A673 (cell line): ENCODE data around the gene WDFY3. TPM values are rescaled to one million over a fixed set of nuclear protein-coding genes. Genes with fewer than 3 reads are reported as not detected.

ENCODE experiments used
- BruUV-seq: library from RNA; stranded (reverse); fragments of 400-500 nt; replicated peaks from 2 replicates; lab custom pipeline; 2021; lab: Mats Ljungman, UMichigan
- CTCF ChIA-PET: fragments of 300-600 bp; sonication (Branson Sonifier 250); formaldehyde crosslinking; loops from one replicate; lab custom pipeline; 2022; ENCODE audit warnings: antibody characterized with exemption; lab: Charles Lee
- POLR2A ChIA-PET: fragments of 300-600 bp; sonication (Branson Sonifier 250); formaldehyde crosslinking; loops from one replicate; lab custom pipeline; 2022; ENCODE audit warnings: antibody characterized with exemption; ENCODE audit not compliant: low non-redundant PET; lab: Charles Lee
- DNase-seq: peaks from one replicate; pipeline ENCODE4 v3.0.0-alpha.2; 2015; ENCODE audit warnings: low spot score
- H3K27ac ChIP-seq: fragments of 200-600 bp; sonication (generic); 2 replicates; pipeline ENCODE4 v1.5.1; 2016; ENCODE audit warnings: mixed run types, low read depth, mild to moderate bottlenecking, mixed read lengths, antibody characterized with exemption, low read length; ENCODE audit not compliant: poor library complexity, severe bottlenecking
- H3K27me3 ChIP-seq: fragments of 200-600 bp; sonication (generic); replicated peaks from 2 replicates; pipeline ENCODE4 v1.6.1; 2017; ENCODE audit warnings: mixed run types, low read depth, mild to moderate bottlenecking, mixed read lengths, antibody characterized with exemption, low read length; ENCODE audit not compliant: insufficient read depth, poor library complexity
- H3K36me3 ChIP-seq: fragments of 200-600 bp; sonication (generic); 2 replicates; pipeline ENCODE4 v1.6.1; 2016; ENCODE audit warnings: mixed run types, mild to moderate bottlenecking, mixed read lengths, antibody characterized with exemption, low read length; ENCODE audit not compliant: insufficient read depth, poor library complexity, severe bottlenecking
- H3K4me1 ChIP-seq: fragments of 200-600 bp; sonication (generic); 2 replicates; pipeline ENCODE4 v1.6.1; 2017; ENCODE audit warnings: mixed run types, mild to moderate bottlenecking, mixed read lengths, antibody characterized with exemption, low read length; ENCODE audit not compliant: insufficient read depth, poor library complexity, severe bottlenecking
- H3K4me3 ChIP-seq: fragments of 200-600 bp; sonication (generic); 2 replicates; pipeline ENCODE4 v1.5.1; 2016; ENCODE audit warnings: low read depth, mixed run types, mild to moderate bottlenecking, mixed read lengths, low read length; ENCODE audit not compliant: poor library complexity, severe bottlenecking
- H3K9me3 ChIP-seq: fragments of 200-600 bp; sonication (generic); 2 replicates; pipeline ENCODE4 v1.6.1; 2016; ENCODE audit warnings: mixed run types, low read depth, mild to moderate bottlenecking, mixed read lengths, antibody characterized with exemption, low read length; ENCODE audit not compliant: poor library complexity, severe bottlenecking
- CTCF ChIP-seq: fragments of 300-800, 200-600 bp; sonication (generic); conservative IDR thresholded peaks from 2 replicates; pipeline ENCODE4 v1.5.1; 2017; ENCODE audit warnings: low read depth, mild to moderate bottlenecking, antibody characterized with exemption, low read length, moderate library complexity, mixed read lengths
- EZH2 ChIP-seq: fragments of 200-600 bp; sonication (generic); IDR thresholded peaks from 2 replicates; pipeline ENCODE4 v1.6.1; 2017; ENCODE audit warnings: borderline replicate concordance, low read depth, mild to moderate bottlenecking, mixed read lengths, antibody characterized with exemption, low read length; ENCODE audit not compliant: poor library complexity, severe bottlenecking
- intact Hi-C: fragments of 100-400 bp; cut with micrococcal nuclease; formaldehyde crosslinking; loops from one replicate; pipeline ENCODE4 v1.10.0; 2022; ENCODE audit not compliant: unreplicated experiment
- total RNA-seq: library from RNA; stranded (reverse); gene quantifications from 2 replicates; pipeline ENCODE4 v1.2.3, GENCODE V29; 2021

Gene WDFY3
- total RNA-seq, 1 experiment from 2014 or later: 43.4 TPM

DNA sequence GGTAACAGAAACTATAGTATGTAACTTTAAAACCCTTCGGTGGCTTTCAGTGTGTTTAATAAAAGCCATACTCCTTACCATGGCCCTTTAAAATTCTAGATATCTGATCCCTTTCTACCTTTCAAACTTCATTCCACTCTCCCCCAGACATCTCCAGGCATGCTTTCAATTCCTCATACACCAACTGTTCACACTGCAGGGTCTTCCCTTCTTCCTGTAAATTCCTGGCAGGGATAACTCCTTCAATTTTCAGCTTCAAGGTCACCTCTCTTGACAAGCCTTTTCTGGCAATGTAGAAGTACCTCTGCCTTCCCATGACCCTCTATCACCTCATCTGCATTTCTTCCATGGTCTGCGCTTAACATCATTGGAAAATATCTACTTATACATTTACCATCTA, 60.8 kb downstream of the WDFY3 start:
- ChIA-PET CTCF (no interaction called here), POLR2A (no interaction called here)
- Histone ChIP-seq H3K27ac (no peak overlapping the region), H3K9me3 (no peaks in the 10 kb centered on the region), H3K27me3 (no peaks in the 10 kb centered on the region), H3K36me3 (no peaks in the 10 kb centered on the region), H3K4me1 (peaks cover 23% of the 10 kb centered on the region), H3K4me3 (no peak overlapping the region)
- DNase-seq: no peak
- TF ChIP-seq EZH2 (no peak), CTCF (no peak)
- BruUV-seq: no TSS peak
- intact Hi-C loops: no loop called here

GRCh38 chr4:84901740-84902281, 64.7 kb downstream of the WDFY3 start:
- H3K4me1 ChIP-seq: peaks cover 23% of the 10 kb centered on the region
- no peak overlapping the region for H3K27ac ChIP-seq
- ChIA-PET CTCF (no interaction called here), POLR2A (no interaction called here)
- DNase-seq: no peak
- TF ChIP-seq EZH2: no peak
- TF ChIP-seq CTCF: no peak
- no peak overlapping the region for H3K4me3 ChIP-seq
- no peaks in the 10 kb centered on the region for H3K36me3 ChIP-seq
- no TSS peak for BruUV-seq
- intact Hi-C loops: no loop called here
- H3K9me3 ChIP-seq: no peaks in the 10 kb centered on the region
- H3K27me3 ChIP-seq: no peaks in the 10 kb centered on the region

- intact Hi-C loops: no loop called here
- no peaks in the 10 kb centered on the region for H3K36me3 ChIP-seq
- TF ChIP-seq EZH2 (no peak), CTCF (no peak)
- H3K9me3 ChIP-seq: no peaks in the 10 kb centered on the region
- POLR2A ChIA-PET: no interaction called here
- no TSS peak for BruUV-seq
- CTCF ChIA-PET: no interaction called here
- H3K27ac ChIP-seq: no peak overlapping the region
- no peak for DNase-seq
- H3K27me3 ChIP-seq: no peaks in the 10 kb centered on the region
- H3K4me3 ChIP-seq: no peak overlapping the region
- peaks cover 23% of the 10 kb centered on the region for H3K4me1 ChIP-seq
Measured at GRCh38 chr4:84901173-84901572, 65.3 kb downstream of the WDFY3 start.
